Measurements from ENCODE around the gene PTPN23. TPM values are rescaled to one million over a fixed set of nuclear protein-coding genes. Genes with fewer than 3 reads are reported as not detected.

The PTPN23 gene
- total and polyA plus RNA-seq, 10 of the 15 experiments (the other 5 are each of a cell fraction or from before 2014, with no cell fraction given): 0.44 to 28.6 (median 4.4) TPM

- no peak for TF ChIP-seq USF1 (IDR thresholded peaks at IDR 0.05; ENCODE audit: borderline replicate concordance, extremely low read length, insufficient read depth, low read depth, low read length)
- TF ChIP-seq, protein P1, sequence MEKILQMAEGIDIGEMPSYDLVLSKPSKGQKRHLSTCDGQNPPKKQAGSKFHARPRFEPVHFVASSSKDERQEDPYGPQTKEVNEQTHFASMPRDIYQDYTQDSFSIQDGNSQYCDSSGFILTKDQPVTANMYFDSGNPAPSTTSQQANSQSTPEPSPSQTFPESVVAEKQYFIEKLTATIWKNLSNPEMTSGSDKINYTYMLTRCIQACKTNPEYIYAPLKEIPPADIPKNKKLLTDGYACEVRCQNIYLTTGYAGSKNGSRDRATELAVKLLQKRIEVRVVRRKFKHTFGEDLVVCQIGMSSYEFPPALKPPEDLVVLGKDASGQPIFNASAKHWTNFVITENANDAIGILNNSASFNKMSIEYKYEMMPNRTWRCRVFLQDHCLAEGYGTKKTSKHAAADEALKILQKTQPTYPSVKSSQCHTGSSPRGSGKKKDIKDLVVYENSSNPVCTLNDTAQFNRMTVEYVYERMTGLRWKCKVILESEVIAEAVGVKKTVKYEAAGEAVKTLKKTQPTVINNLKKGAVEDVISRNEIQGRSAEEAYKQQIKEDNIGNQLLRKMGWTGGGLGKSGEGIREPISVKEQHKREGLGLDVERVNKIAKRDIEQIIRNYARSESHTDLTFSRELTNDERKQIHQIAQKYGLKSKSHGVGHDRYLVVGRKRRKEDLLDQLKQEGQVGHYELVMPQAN (conservative IDR thresholded peaks at IDR 0.05): peak; percentile 66; the same call in 1 of the 2 replicates
- TF ChIP-seq SIX5 (IDR thresholded peaks at IDR 0.05; ENCODE audit: low read depth, low read length, severe bottlenecking): no peak
- TF ChIP-seq, protein P2, sequence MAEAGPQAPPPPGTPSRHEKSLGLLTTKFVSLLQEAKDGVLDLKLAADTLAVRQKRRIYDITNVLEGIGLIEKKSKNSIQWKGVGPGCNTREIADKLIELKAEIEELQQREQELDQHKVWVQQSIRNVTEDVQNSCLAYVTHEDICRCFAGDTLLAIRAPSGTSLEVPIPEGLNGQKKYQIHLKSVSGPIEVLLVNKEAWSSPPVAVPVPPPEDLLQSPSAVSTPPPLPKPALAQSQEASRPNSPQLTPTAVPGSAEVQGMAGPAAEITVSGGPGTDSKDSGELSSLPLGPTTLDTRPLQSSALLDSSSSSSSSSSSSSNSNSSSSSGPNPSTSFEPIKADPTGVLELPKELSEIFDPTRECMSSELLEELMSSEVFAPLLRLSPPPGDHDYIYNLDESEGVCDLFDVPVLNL (IDR thresholded peaks at IDR 0.05; ENCODE audit: low read depth, low read length): no peak
- TF ChIP-seq, protein P3, sequence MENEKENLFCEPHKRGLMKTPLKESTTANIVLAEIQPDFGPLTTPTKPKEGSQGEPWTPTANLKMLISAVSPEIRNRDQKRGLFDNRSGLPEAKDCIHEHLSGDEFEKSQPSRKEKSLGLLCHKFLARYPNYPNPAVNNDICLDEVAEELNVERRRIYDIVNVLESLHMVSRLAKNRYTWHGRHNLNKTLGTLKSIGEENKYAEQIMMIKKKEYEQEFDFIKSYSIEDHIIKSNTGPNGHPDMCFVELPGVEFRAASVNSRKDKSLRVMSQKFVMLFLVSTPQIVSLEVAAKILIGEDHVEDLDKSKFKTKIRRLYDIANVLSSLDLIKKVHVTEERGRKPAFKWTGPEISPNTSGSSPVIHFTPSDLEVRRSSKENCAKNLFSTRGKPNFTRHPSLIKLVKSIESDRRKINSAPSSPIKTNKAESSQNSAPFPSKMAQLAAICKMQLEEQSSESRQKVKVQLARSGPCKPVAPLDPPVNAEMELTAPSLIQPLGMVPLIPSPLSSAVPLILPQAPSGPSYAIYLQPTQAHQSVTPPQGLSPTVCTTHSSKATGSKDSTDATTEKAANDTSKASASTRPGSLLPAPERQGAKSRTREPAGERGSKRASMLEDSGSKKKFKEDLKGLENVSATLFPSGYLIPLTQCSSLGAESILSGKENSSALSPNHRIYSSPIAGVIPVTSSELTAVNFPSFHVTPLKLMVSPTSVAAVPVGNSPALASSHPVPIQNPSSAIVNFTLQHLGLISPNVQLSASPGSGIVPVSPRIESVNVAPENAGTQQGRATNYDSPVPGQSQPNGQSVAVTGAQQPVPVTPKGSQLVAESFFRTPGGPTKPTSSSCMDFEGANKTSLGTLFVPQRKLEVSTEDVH (IDR thresholded peaks at IDR 0.05; ENCODE audit: low read depth, partially characterized antibody): peak; percentile 73
- TF ChIP-seq CHD2 (IDR thresholded peaks at IDR 0.05; ENCODE audit: borderline replicate concordance, low read depth, low read length): peak; percentile 37; the same call in 1 of the 2 replicates
- TF ChIP-seq MYC (IDR thresholded peaks at IDR 0.05; ENCODE audit: insufficient read depth, insufficient read length, insufficient replicate concordance, low read length, severe bottlenecking): no peak
- no peak for TF ChIP-seq TAF1 (IDR thresholded peaks at IDR 0.05; ENCODE audit: borderline replicate concordance, low read depth, low read length)
- TF ChIP-seq, protein P4, sequence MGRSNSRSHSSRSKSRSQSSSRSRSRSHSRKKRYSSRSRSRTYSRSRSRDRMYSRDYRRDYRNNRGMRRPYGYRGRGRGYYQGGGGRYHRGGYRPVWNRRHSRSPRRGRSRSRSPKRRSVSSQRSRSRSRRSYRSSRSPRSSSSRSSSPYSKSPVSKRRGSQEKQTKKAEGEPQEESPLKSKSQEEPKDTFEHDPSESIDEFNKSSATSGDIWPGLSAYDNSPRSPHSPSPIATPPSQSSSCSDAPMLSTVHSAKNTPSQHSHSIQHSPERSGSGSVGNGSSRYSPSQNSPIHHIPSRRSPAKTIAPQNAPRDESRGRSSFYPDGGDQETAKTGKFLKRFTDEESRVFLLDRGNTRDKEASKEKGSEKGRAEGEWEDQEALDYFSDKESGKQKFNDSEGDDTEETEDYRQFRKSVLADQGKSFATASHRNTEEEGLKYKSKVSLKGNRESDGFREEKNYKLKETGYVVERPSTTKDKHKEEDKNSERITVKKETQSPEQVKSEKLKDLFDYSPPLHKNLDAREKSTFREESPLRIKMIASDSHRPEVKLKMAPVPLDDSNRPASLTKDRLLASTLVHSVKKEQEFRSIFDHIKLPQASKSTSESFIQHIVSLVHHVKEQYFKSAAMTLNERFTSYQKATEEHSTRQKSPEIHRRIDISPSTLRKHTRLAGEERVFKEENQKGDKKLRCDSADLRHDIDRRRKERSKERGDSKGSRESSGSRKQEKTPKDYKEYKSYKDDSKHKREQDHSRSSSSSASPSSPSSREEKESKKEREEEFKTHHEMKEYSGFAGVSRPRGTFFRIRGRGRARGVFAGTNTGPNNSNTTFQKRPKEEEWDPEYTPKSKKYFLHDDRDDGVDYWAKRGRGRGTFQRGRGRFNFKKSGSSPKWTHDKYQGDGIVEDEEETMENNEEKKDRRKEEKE (IDR thresholded peaks at IDR 0.05): no peak
- TF ChIP-seq PAX8 (IDR thresholded peaks at IDR 0.05): no peak
- TF ChIP-seq BRCA1 (IDR thresholded peaks at IDR 0.05; ENCODE audit: low read depth, low read length): no peak
- TF ChIP-seq TCF12 (IDR thresholded peaks at IDR 0.05; ENCODE audit: low read depth, low read length): peak; percentile 25; the same call in 1 of the 2 replicates
- TF ChIP-seq STAT1 (conservative IDR thresholded peaks at IDR 0.05): no peak
- peak; percentile 37; the same call in 1 of the 2 replicates for TF ChIP-seq CREM (IDR thresholded peaks at IDR 0.05; ENCODE audit: low read depth)
- no peak for TF ChIP-seq CHD1 (IDR thresholded peaks at IDR 0.05; ENCODE audit: low read depth, low read length)
- no peak for TF ChIP-seq ZNF274 (IDR thresholded peaks at IDR 0.05; ENCODE audit: insufficient read depth, insufficient read length)
- peak; percentile 100 for TF ChIP-seq IKZF1 (conservative IDR thresholded peaks at IDR 0.05)
- TF ChIP-seq CBX5 (IDR thresholded peaks at IDR 0.05; ENCODE audit: low read depth): no peak
- TF ChIP-seq STAT3 (IDR thresholded peaks at IDR 0.05; ENCODE audit: low read depth, low read length): no peak
- no peak for TF ChIP-seq POLR2A (IDR thresholded peaks at IDR 0.05; ENCODE audit: low read depth, low read length)
- no peak for TF ChIP-seq SMARCA5 (IDR thresholded peaks at IDR 0.05)
- TF ChIP-seq NFXL1 (IDR thresholded peaks at IDR 0.05; ENCODE audit: borderline replicate concordance): no peak
These were observed 33.5 kb upstream of the PTPN23 start (continued) for GRCh38 chr3:47347217-47347801.
